K562 (cell line): Measurements from ENCODE around the gene PNMA8C. TPM values are rescaled to one million over a fixed set of nuclear protein-coding genes. Genes with fewer than 3 reads are reported as not detected.
A peak's percentile ranks its signal among the peaks of the same experiment; 100 is the strongest.

Experiments used
- BDP1 ChIP-seq: IDR thresholded peaks from 3 replicates; pipeline ENCODE4 v1.6.1; 2011; ENCODE audit not compliant: insufficient read length, insufficient read depth
- CREB1 ChIP-seq, 2 experiments: sonication (generic) in 1 of 2; formaldehyde crosslinking in 1 of 2; IDR thresholded peaks; 2 replicates each; pipeline versions ENCODE4 v1.6.1 to v1.8.0; 2012 to 2022; ENCODE audit warnings: inconsistent platforms in 1 of 2, mild to moderate bottlenecking in 1 of 2, missing genetic modification reagents in 1 of 2, moderate library complexity in 1 of 2
- DIDO1 ChIP-seq: fragments of 450-650 bp; IDR thresholded peaks from 2 replicates; pipeline ENCODE4 v1.6.1; 2016; ENCODE audit warnings: low read depth, missing biosample characterization, missing genetic modification characterization
- E2F6 ChIP-seq, 2 experiments: IDR thresholded peaks; 2 replicates each; pipeline ENCODE4 v1.6.1; 2011; ENCODE audit warnings: borderline replicate concordance in 1 of 2, control low read depth in 1 of 2, low read depth in 1 of 2, low read length in 1 of 2, mild to moderate bottlenecking in 1 of 2, mixed read lengths in 1 of 2, moderate library complexity in 1 of 2; ENCODE audit not compliant: insufficient read depth in 1 of 2, insufficient read length in 1 of 2, poor library complexity in 1 of 2, severe bottlenecking in 1 of 2; ENCODE audit errors: extremely low read depth in 1 of 2
- EGR1 ChIP-seq: fragments of 450-650 bp; conservative IDR thresholded peaks from 2 replicates; pipeline ENCODE4 v1.6.1; 2017; ENCODE audit warnings: mild to moderate bottlenecking
- ETV6 ChIP-seq, 3 experiments: fragments of 150-350 bp in 1 of 3; sonication (generic) in 1 of 3; formaldehyde crosslinking in 1 of 3; IDR thresholded peaks; 2 replicates each; pipeline versions ENCODE4 v1.6.1 to v1.8.0; 2014 to 2022; ENCODE audit warnings: borderline replicate concordance in 2 of 3, low read depth in 2 of 3, antibody characterized with exemption in 1 of 3, low read length in 1 of 3, mild to moderate bottlenecking in 1 of 3, missing genetic modification reagents in 1 of 3
- LCOR ChIP-seq: sonication (generic); formaldehyde crosslinking; IDR thresholded peaks from 2 replicates; pipeline ENCODE4 v1.8.0; 2022; ENCODE audit warnings: mild to moderate bottlenecking, missing genetic modification reagents
- ZNF212 ChIP-seq: fragments of 450-650 bp; formaldehyde crosslinking; IDR thresholded peaks from 2 replicates; pipeline ENCODE4 v1.4.0; 2020; ENCODE audit warnings: mild to moderate bottlenecking
- ZNF75A ChIP-seq: fragments of 450-650 bp; formaldehyde crosslinking; IDR thresholded peaks from 2 replicates; pipeline ENCODE4 v1.4.0; 2020; ENCODE audit warnings: mild to moderate bottlenecking
- ZNF785 ChIP-seq: fragments of 250-450 bp; sonication (Bioruptor Pico); IDR thresholded peaks from 2 replicates; pipeline ENCODE4 v1.4.0; 2020; ENCODE audit warnings: mild to moderate bottlenecking
- polyA plus RNA-seq, 8 experiments: library from polyadenylated mRNA; depleted of rRNA in 4 of 8; stranded (reverse) in 5 of 8; unstranded in 3 of 8; fragments of >200 nt; fragmentation: Nextera tagmentation in 2 of 8; fragmentation: Illumina TruSeq in 1 of 8; extraction: Ambion mirVana in 2 of 8; extraction: Trizol in 1 of 8; gene quantifications; 2 replicates each; pipeline versions ENCODE4 v1.2.1 to v1.2.3, GENCODE V29; 2011 to 2014; ENCODE audit warnings: inconsistent platforms in 1 of 8, missing spikeins in 1 of 8
- total RNA-seq, 7 experiments: library from RNA; depleted of rRNA in 6 of 7; stranded (reverse); fragments of >200 nt in 6 of 7; fragmentation: Illumina TruSeq in 2 of 7; extraction: Trizol in 2 of 7; gene quantifications; 2 replicates each; pipeline versions ENCODE4 v1.2.1 to v1.2.3, GENCODE V29; 2011 to 2021; ENCODE audit warnings: low replicate concordance in 1 of 7
- TF ChIP-seq, protein P1 (sequence below): fragments of 250-450 bp; sonication (Bioruptor Pico); IDR thresholded peaks from 2 replicates; pipeline ENCODE4 v1.5.0; 2022; ENCODE audit warnings: mild to moderate bottlenecking

Gene PNMA8C
- total and polyA plus RNA-seq, 9 of the 15 experiments (the other 6 are each of a cell fraction or from before 2014, with no cell fraction given): 0.04 to 0.05 (median 0.05) TPM; not detected in 6

- TF ChIP-seq DIDO1 (no peak), CREB1 (IDR thresholded peaks at IDR 0.05) (no peak), CREB1 (CRISPR knock-in tag; IDR thresholded peaks at IDR 0.05) (peak; percentile 36; the same call in 1 of the 2 replicates), BDP1 (no peak), E2F6 (IDR thresholded peaks at IDR 0.05; ENCODE audit: borderline replicate concordance in 1 of 2, extremely low read depth in 1 of 2, insufficient read depth in 1 of 2, insufficient read length in 1 of 2, low read depth in 1 of 2, low read length in 1 of 2, poor library complexity in 1 of 2, severe bottlenecking in 1 of 2) (peak; percentile 34 to 77), LCOR (no peak), ZNF75A (no peak), ZNF212 (CRISPR knock-in tag) (no peak), ETV6 (IDR thresholded peaks at IDR 0.05; ENCODE audit: borderline replicate concordance in 1 of 2, low read depth in 2 of 2, low read length in 1 of 2) (no peak), ETV6 (CRISPR knock-in tag; IDR thresholded peaks at IDR 0.05; ENCODE audit: borderline replicate concordance) (no peak), EGR1 (peak; percentile 32), ZNF785 (CRISPR knock-in tag) (no peak)
- TF ChIP-seq, protein P1, sequence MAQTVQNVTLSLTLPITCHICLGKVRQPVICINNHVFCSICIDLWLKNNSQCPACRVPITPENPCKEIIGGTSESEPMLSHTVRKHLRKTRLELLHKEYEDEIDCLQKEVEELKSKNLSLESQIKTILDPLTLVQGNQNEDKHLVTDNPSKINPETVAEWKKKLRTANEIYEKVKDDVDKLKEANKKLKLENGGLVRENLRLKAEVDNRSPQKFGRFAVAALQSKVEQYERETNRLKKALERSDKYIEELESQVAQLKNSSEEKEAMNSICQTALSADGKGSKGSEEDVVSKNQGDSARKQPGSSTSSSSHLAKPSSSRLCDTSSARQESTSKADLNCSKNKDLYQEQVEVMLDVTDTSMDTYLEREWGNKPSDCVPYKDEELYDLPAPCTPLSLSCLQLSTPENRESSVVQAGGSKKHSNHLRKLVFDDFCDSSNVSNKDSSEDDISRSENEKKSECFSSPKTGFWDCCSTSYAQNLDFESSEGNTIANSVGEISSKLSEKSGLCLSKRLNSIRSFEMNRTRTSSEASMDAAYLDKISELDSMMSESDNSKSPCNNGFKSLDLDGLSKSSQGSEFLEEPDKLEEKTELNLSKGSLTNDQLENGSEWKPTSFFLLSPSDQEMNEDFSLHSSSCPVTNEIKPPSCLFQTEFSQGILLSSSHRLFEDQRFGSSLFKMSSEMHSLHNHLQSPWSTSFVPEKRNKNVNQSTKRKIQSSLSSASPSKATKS (CRISPR knock-in tag): no peak
These were observed 23.8 kb downstream of the PNMA8C start (continued) for GRCh38 chr19:46404753-46405468.
